IPS-11a (cell line): Measurements from ENCODE around the gene SLC66A2.

Source experiments
- H3K4me3 ChIP-seq: one replicate; pipeline ENCODE4 v1.5.1; 2013; ENCODE audit warnings: low read depth, low read length, control low read depth

Gene SLC66A2

DNA sequence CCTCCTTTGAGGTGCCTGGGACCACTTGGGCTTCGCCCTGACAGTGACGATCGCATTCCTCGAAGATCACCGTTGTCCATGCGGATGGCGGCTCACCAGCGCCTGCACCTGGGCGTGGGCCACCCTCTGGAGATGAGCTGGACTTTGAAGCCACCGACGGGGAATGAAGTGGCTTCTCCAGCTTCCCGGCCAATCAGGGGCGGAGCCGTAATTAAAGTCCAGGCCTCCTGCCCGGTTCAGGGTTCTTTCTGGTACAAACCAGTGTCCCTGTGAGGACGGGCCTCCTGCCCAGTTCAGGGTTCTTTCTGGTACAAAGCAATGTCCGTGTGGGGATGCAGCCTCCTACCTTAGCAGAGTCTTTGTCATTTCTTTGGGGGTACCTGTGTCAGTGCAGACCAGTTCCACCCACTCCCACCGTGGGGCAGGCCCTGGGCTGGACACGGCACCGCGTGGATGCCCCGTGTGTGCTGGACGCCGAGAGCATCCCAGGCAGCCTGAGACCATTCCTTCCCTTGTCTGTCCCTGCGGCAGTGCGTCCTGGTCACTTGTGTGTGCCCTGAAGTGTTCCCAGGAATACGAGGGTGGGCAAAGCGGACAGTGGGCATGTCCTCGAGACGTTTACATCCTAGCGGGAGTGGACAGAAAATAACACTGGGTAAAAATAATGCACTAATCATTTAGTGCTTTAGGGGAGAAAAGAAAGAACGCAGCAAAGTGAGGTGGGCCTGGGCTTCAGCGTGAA, 98.7 kb downstream of the SLC66A2 start:
- no peak overlapping the region for H3K4me3 ChIP-seq
